IPS-NIHi7 (cell line): ENCODE measurements around the gene NLK.

ENCODE experiments used
- DNase-seq: peaks from one replicate; pipeline ENCODE4 v3.0.0; 2012; ENCODE audit warnings: mixed read lengths; ENCODE audit errors: extremely low spot score

NLK gene

GRCh38 chr17:28040406-28040805 lies 2.1 kb upstream of the NLK start:
- DNase-seq = no peak

- DNase-seq = peak; percentile 99
Observed at GRCh38 chr17:28041068-28041843, 1.2 kb upstream of the NLK start.

- DNase-seq = peak; percentile 22
Observed at GRCh38 chr17:28041844-28042656, 427 bp upstream of the NLK start.

GRCh38 chr17:28042721-28043291 lies 329 bp downstream of the NLK start:
- DNase-seq = no peak

- DNase-seq = no peak
Observed at GRCh38 chr17:28043296-28043695, 819 bp downstream of the NLK start.

GRCh38 chr17:28043741-28044140 lies 1.3 kb downstream of the NLK start:
- DNase-seq = no peak

GRCh38 chr17:28045304-28045703 lies 2.8 kb downstream of the NLK start:
- DNase-seq = no peak

- no peak for DNase-seq
Observed at GRCh38 chr17:28046034-28046825, 3.8 kb downstream of the NLK start.

GRCh38 chr17:28047806-28048205 lies 5.3 kb downstream of the NLK start:
- no peak for DNase-seq

GRCh38 chr17:28049071-28049470 lies 6.6 kb downstream of the NLK start:
- no peak for DNase-seq

- no peak for DNase-seq
Observed at GRCh38 chr17:28053044-28053670, 10.7 kb downstream of the NLK start.

GRCh38 chr17:28053725-28054124 lies 11.2 kb downstream of the NLK start:
- no peak for DNase-seq

GRCh38 chr17:28055546-28056275 lies 13.2 kb downstream of the NLK start:
- no peak for DNase-seq

- DNase-seq = no peak
Observed at GRCh38 chr17:28056276-28056620, 13.8 kb downstream of the NLK start.

GRCh38 chr17:28057731-28058246 lies 15.3 kb downstream of the NLK start:
- DNase-seq = no peak

GRCh38 chr17:28059675-28060074 lies 17.2 kb downstream of the NLK start:
- no peak for DNase-seq

- DNase-seq = no peak
Observed at GRCh38 chr17:28065706-28066105, 23.2 kb downstream of the NLK start.

GRCh38 chr17:28069061-28069460 lies 26.6 kb downstream of the NLK start:
- DNase-seq = no peak

GRCh38 chr17:28071179-28071578 lies 28.7 kb downstream of the NLK start:
- no peak for DNase-seq

GRCh38 chr17:28071891-28072606 lies 29.6 kb downstream of the NLK start:
- DNase-seq = no peak
